Hepatocyte (in vitro differentiated cells): ENCODE results near the gene CX3CR1.

Experiments
- EZH2 ChIP-seq: fragments of 200-600 bp; sonication (generic); IDR thresholded peaks from 2 replicates; pipeline ENCODE4 v1.6.1; 2016; ENCODE audit warnings: antibody characterized with exemption, mild to moderate bottlenecking, borderline replicate concordance
- TF ChIP-seq, protein P1 (sequence below): fragments of 200-600 bp; sonication (generic); IDR thresholded peaks from 2 replicates; pipeline ENCODE4 v1.5.1; 2016; ENCODE audit warnings: antibody characterized with exemption, mild to moderate bottlenecking; ENCODE audit not compliant: poor library complexity

- TF ChIP-seq, protein P1, sequence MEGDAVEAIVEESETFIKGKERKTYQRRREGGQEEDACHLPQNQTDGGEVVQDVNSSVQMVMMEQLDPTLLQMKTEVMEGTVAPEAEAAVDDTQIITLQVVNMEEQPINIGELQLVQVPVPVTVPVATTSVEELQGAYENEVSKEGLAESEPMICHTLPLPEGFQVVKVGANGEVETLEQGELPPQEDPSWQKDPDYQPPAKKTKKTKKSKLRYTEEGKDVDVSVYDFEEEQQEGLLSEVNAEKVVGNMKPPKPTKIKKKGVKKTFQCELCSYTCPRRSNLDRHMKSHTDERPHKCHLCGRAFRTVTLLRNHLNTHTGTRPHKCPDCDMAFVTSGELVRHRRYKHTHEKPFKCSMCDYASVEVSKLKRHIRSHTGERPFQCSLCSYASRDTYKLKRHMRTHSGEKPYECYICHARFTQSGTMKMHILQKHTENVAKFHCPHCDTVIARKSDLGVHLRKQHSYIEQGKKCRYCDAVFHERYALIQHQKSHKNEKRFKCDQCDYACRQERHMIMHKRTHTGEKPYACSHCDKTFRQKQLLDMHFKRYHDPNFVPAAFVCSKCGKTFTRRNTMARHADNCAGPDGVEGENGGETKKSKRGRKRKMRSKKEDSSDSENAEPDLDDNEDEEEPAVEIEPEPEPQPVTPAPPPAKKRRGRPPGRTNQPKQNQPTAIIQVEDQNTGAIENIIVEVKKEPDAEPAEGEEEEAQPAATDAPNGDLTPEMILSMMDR: no peak
- no peak for TF ChIP-seq EZH2
Measured at GRCh38 chr3:39329493-39329892, 49.7 kb upstream of the CX3CR1 start, which contains the start of gene CCR8.
